Heart left ventricle (tissue), 16 donors: ENCODE measurements around the gene UBE2D3. TPM values are rescaled to one million over a fixed set of nuclear protein-coding genes. Genes with fewer than 3 reads are reported as not detected.

Experiments used
- ATAC-seq, 4 donors: fragments of 200-7000 bp; cut with Tn5 transposase; one replicate each; pipeline ENCODE4 v1.9.1; 2020 to 2022; ENCODE audit warnings: moderate library complexity in 4 of 4, mild to moderate bottlenecking in 3 of 4, moderate number of reproducible peaks in 1 of 4
- DNase-seq, 5 donors: peaks; one replicate each; pipeline ENCODE4 v3.0.0-alpha.2; 2020
- H3K27ac ChIP-seq, 12 donors: fragments of 200-600 bp; sonication (generic) in 4 of 12; one replicate each; pipeline versions ENCODE4 v1.5.0 to v1.8.0; 2016 to 2022; ENCODE audit warnings: mild to moderate bottlenecking in 2 of 12
- H3K27me3 ChIP-seq, 9 donors: fragments of 200-600 bp; sonication (generic) in 2 of 9; one replicate each; pipeline versions ENCODE4 v1.5.1 to v1.8.0; 2016 to 2022; ENCODE audit warnings: mild to moderate bottlenecking in 3 of 9
- H3K36me3 ChIP-seq, 9 donors: fragments of 200-600 bp; sonication (generic) in 2 of 9; one replicate each; pipeline versions ENCODE4 v1.5.0 to v1.8.0; 2018 to 2022; ENCODE audit warnings: mild to moderate bottlenecking in 2 of 9
- H3K4me1 ChIP-seq, 12 donors: fragments of 200-600 bp; sonication (generic) in 4 of 12; one replicate each; pipeline versions ENCODE4 v1.5.0 to v1.8.0; 2016 to 2022; ENCODE audit warnings: mild to moderate bottlenecking in 3 of 12
- H3K4me3 ChIP-seq, 12 donors: fragments of 200-600 bp; sonication (generic) in 4 of 12; one replicate each; pipeline versions ENCODE4 v1.5.0 to v1.8.0; 2017 to 2022; ENCODE audit warnings: mild to moderate bottlenecking in 9 of 12, moderate library complexity in 4 of 12
- H3K9me3 ChIP-seq, 12 donors: fragments of 200-600 bp; sonication (generic) in 4 of 12; one replicate each; pipeline versions ENCODE4 v1.5.0 to v1.8.0; 2016 to 2022; ENCODE audit warnings: mild to moderate bottlenecking in 1 of 12
- CTCF ChIP-seq, 12 donors: fragments of 200-600 bp; sonication (generic) in 4 of 12; IDR thresholded peaks; one replicate each; pipeline versions ENCODE4 v1.5.0 to v1.8.0; 2018 to 2022; ENCODE audit warnings: antibody characterized with exemption in 12 of 12, mild to moderate bottlenecking in 5 of 12
- POLR2A ChIP-seq, 2 donors: fragments of 450-650 bp; IDR thresholded peaks; one replicate each; pipeline ENCODE4 v1.6.1; 2017; ENCODE audit warnings: antibody characterized with exemption in 2 of 2, mild to moderate bottlenecking in 2 of 2, moderate library complexity in 2 of 2
- WGBS, 4 donors: extraction: QIAGEN DNeasy Blood & Tissue Kit in 2 of 4; methylation state at CpG; one replicate each; pipeline versions ENCODE4 v1.1.5 to v1.1.7; 2013 to 2018; 5-methylcytosine and 5-hydroxymethylcytosine counted together
- intact Hi-C, 10 donors: fragments of 100-400 bp; cut with DNase I; formaldehyde crosslinking; loops; one replicate each; pipeline versions ENCODE4 v1.11.1 to v1.14.2; 2022
- polyA plus RNA-seq, 2 donors: library from polyadenylated mRNA; stranded (reverse); fragments of 200-250 nt; gene quantifications; one replicate each; pipeline ENCODE4 v1.2.3, GENCODE V29; 2013
- total RNA-seq, 9 donors: library from RNA; depleted of rRNA in 2 of 9; stranded (reverse); fragments of >200 nt in 2 of 9; fragmentation: NEBNext Ultra II Directional in 3 of 9; extraction: Animal tissue kit (Norgen Biotek cat#: 25700) in 3 of 9; gene quantifications; one replicate each; pipeline versions ENCODE4 v1.1.0 to v1.2.4, GENCODE V29; 2016 to 2023
- donor health status: ischemic (EF 13 %, LVEDD 7.1; RV severe dilation, severe dysfunction).
- donor health status: healthy with polysubstance abuse.
- donor health status: DM: no; HTN: yes; CAD: no.
- donor health status: DM: no; HTN: no; CAD: no.
- donor health status: ischemic (EF 25% LVEDD 6.9; RV normal size, moderate dysfunction).
- donor health status: ischemic (EF 25% LVEDD 5.7; RV mildly dilated, moderate dysfunction).
- donor health status: healthy.
- donor health status: DM: yes; HTN: yes; CAD: no.
- donor health status: ischemic (EF 35%, LVEDD 5.7; RV mildly dilated, moderate dysfunction).
- donor health status: nonischemic (EF 11% LVEDD 7.7; RV severe dilation, severe dysfunction).
- donor health status: DM: yes; HTN: yes; CAD: no.
- donor health status: PGD.
- donor health status: ischemic (EF 29% LVEDD 5.4; RV normal size, mild dysfunction).
- donor health status: nonischemic (EF 23%, LVEDD 6.1; RV moderate dilation, normal function).

Gene UBE2D3
- total and polyA plus RNA-seq, 11 donors: 87.4 to 381 (median 258) TPM

DNA sequence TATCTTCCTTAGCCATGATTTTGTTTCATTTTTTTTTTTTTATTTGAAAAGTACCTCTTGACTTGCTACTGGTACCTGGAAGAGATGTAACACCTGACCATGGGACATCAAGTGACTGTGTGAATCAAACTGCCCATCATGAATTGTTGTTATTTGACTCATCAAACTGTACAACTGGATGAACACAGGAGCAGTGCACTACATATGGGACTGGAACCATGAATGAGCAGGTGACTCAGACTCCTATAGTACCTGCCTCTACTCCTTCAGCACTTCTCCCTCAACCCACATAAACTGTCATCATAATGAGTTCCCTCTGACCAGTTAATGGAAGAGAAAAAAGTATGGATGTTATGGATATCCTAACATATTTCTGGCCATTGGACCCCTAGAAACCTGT lies 15.9 kb upstream of the UBE2D3 start:
- no peak overlapping the region for H3K4me3 ChIP-seq
- DNase-seq: no peak
- ATAC-seq: no peak
- H3K27me3 ChIP-seq: no peaks in the 10 kb centered on the region
- no peaks in the 10 kb centered on the region for H3K4me1 ChIP-seq
- TF ChIP-seq CTCF (IDR thresholded peaks at IDR 0.05): no peak
- no peak for TF ChIP-seq POLR2A (IDR thresholded peaks at IDR 0.05)
- peaks cover 0 to 3% (median 0%) of the 10 kb centered on the region in 9 donors for H3K36me3 ChIP-seq
- H3K27ac ChIP-seq: no peak overlapping the region
- no peaks in the 10 kb centered on the region for H3K9me3 ChIP-seq
- intact Hi-C loops: no loop called here

DNA sequence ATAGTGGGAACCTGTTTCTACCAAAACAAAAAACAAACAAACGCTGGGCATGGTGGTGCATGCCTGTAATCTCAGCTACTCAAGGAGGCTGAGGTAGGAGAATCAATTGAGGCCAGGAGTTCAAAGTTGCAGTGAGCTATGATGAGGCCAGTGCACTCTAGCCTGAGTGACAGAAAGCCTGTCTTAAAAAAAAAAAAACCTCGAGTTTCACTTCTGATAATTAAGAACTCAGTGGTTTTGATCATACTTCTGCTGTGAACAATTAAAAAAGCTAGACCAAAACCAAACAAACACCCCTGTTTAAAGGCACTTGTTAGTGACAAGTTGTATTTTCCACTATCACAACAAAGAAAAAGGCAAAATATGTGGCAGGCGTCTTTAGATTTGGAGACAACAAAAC lies 15.0 kb upstream of the UBE2D3 start:
- H3K4me3 ChIP-seq: no peak overlapping the region
- TF ChIP-seq POLR2A (IDR thresholded peaks at IDR 0.05) (no peak), CTCF (IDR thresholded peaks at IDR 0.05) (no peak)
- DNase-seq (no peak), ATAC-seq (no peak)
- WGBS, 4 donors: 89 to 96% (median 91%) methylated on average over 3 of the region's 3 CpGs
- H3K4me1 ChIP-seq: no peaks in the 10 kb centered on the region
- intact Hi-C loops: no loop called here
- H3K9me3 ChIP-seq: no peaks in the 10 kb centered on the region
- peaks cover 0 to 3% (median 0%) of the 10 kb centered on the region in 9 donors for H3K36me3 ChIP-seq
- H3K27me3 ChIP-seq: no peaks in the 10 kb centered on the region
- H3K27ac ChIP-seq: no peak overlapping the region

DNA sequence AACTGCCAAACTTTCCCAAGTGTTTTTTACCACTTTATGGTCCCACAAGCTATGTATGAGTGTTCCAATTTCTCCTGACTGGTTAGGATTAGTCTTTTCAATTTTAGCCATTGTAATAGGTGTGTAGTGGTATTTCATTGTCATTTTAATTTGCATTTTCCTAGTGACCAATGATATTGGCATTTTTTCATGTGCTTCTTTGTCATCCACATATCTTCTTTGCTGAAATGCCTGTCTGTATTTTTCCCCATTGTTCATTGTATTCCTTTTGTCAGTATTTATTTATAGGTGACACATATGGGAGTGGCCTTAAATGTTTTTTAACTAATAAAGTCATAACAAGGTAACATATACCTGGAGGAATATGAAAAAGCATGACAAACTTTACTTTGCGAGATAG lies 9.2 kb upstream of the UBE2D3 start:
- intact Hi-C loops: no loop called here
- Histone ChIP-seq H3K27me3 (no peaks in the 10 kb centered on the region), H3K9me3 (no peaks in the 10 kb centered on the region), H3K4me1 (peaks cover 0 to 14% (median 0%) of the 10 kb centered on the region in 12 donors), H3K4me3 (no peak overlapping the region), H3K36me3 (no peaks in the 10 kb centered on the region), H3K27ac (no peak overlapping the region)
- ATAC-seq: no peak
- no peak for TF ChIP-seq CTCF (IDR thresholded peaks at IDR 0.05)
- TF ChIP-seq POLR2A (IDR thresholded peaks at IDR 0.05): no peak
- WGBS, 4 donors: 92 to 100% (median 98%) methylated on average over 1 of the region's 1 CpG
- no peak for DNase-seq

GRCh38 chr4:102832667-102833066 lies 5.3 kb upstream of the UBE2D3 start:
- Histone ChIP-seq H3K9me3 (no peaks in the 10 kb centered on the region), H3K4me3 (no peak overlapping the region), H3K36me3 (no peaks in the 10 kb centered on the region), H3K27me3 (no peaks in the 10 kb centered on the region), H3K27ac (no peak overlapping the region), H3K4me1 (peaks cover 0 to 30% (median 11%) of the 10 kb centered on the region in 12 donors)
- intact Hi-C loops: no loop called here
- 83 to 97% (median 90%) methylated on average over 1 of the region's 1 CpG for WGBS, 4 donors
- DNase-seq: no peak
- no peak for TF ChIP-seq CTCF (IDR thresholded peaks at IDR 0.05)
- TF ChIP-seq POLR2A (IDR thresholded peaks at IDR 0.05): no peak
- no peak for ATAC-seq
